Activated T-cell treated with anti-CD3 and anti-CD28 coated beads for 1 hour (primary cell): ENCODE measurements around the gene RAD51B.
"Not testable (repeated sequence)": the region's sequence is repeated elsewhere in the genome, so short reads cannot be mapped to it uniquely, and the experiment has no call there.

Experiments used
- DNase-seq: peaks from one replicate; pipeline ENCODE4 v3.0.0-alpha.2; 2020; ENCODE audit warnings: low read depth

Gene RAD51B

GRCh38 chr14:67984274-67984673 lies 164.7 kb downstream of the RAD51B start:
- no peak for DNase-seq

- no peak for DNase-seq
These were observed 166.7 kb downstream of the RAD51B start for GRCh38 chr14:67986131-67986841.

GRCh38 chr14:67987606-67988005 lies 168.0 kb downstream of the RAD51B start:
- DNase-seq, result no peak

DNA sequence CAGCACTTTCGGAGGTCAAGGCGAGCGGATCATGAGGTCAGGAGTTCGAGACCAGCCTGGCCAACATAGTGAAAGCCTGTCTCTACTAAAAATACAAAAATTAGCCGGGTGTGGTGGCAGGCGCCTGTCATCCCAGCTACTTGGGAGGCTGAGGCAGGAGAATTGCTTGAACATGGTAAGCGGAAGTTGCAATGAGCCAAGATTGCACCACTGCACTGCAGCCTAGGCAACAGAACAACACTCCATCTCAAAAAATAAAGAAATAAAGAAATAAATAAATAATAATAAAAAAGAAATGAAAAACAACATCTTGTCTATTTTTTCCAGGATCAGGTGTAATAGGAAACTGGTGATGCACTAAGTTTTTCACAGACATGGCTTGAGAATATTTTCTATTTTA lies 168.6 kb downstream of the RAD51B start:
- DNase-seq, result not testable (repeated sequence)

DNA sequence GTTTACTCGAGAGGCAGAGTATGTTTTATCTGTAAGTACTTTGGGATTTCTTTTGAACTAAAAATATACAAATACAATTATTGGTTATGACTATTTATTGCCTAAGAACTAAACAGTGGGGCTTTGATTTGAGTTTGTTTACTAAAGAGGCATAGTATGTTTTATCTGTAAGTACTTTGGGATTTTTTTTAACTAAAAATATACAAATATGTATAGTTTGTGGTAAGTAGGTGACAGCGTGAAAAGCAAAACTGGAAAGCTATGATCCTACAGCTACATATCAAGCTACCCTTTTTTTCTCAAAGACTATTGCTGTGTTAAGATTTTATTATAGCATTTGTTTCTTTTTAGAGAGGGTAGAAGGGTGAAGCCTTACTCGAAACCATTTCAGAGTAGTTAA lies 171.0 kb downstream of the RAD51B start:
- no peak for DNase-seq

DNA sequence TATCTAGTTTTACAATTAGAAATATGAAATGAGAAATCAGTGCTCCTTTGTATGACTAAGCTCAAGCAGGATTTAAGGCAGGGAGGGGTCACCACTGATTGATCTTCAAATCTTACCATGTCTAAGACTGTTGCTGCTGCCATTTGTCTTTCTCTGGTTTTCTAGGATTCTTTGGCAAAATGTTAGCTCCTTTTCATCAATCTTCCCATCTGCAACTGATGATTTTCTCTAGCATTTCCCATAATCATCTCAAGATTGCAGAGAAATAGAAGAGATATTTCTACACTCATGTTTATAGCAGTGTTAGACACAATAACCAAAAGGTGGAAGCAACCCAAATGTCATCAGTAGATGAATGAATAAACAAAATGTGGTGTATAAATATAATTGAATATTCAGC lies 175.0 kb downstream of the RAD51B start:
- no peak for DNase-seq

GRCh38 chr14:67996235-67996634 lies 176.7 kb downstream of the RAD51B start:
- DNase-seq, result no peak

GRCh38 chr14:67998834-67999233 lies 179.3 kb downstream of the RAD51B start:
- no peak for DNase-seq

GRCh38 chr14:67999290-67999689 lies 179.7 kb downstream of the RAD51B start:
- DNase-seq, result no peak

DNA sequence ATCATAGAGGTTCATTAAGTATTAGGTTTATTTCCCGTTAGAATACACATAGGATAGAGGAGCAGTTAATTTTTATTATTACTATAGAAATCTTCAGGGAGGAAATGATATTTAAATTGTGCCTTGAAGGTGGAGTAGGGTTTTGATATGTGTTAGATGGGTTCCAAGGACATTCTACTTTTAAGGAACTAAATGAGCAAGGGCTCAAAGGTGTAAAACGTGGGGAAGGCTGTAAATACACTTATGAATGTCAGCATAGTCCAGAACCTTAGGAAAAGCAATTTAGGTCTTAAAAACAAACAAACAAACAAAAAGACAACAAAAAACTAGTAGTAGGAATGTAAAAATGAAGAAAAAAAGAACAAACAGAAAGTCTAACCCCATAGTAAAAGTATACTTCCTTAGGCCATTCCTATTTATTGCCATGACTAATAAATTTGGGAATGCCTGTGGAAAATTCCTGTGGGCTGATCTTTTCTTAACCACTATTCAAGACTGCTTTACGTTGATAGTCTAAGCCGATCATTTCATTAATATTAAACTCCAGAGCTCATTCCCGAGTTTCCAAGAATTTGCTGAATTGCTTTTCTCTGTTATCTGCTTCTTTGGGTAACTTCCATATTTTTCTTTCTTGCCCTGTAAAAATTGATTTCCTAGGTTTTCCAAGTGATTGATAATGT lies 180.3 kb downstream of the RAD51B start:
- DNase-seq, result no peak

DNA sequence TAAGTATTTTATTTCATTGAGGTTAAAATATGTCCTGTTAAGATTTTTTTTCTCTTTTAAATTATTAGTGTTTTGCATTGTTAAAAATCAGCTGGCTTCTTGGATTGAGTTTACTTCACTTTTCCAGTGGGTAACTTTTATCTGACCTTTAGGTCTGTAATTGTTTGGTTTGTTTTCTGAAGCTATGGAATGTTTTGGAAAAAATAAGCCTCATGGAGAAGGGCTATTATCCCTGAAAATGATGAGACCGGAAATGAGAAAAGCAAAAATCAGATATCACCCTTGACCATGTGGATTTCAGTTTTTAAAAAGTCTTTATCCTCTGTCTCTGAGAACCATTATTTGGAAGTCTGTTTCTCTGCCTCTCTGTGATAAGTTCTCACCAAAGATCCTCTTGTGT lies 180.9 kb downstream of the RAD51B start:
- no peak for DNase-seq

GRCh38 chr14:68008491-68008890 lies 188.9 kb downstream of the RAD51B start:
- no peak for DNase-seq

DNA sequence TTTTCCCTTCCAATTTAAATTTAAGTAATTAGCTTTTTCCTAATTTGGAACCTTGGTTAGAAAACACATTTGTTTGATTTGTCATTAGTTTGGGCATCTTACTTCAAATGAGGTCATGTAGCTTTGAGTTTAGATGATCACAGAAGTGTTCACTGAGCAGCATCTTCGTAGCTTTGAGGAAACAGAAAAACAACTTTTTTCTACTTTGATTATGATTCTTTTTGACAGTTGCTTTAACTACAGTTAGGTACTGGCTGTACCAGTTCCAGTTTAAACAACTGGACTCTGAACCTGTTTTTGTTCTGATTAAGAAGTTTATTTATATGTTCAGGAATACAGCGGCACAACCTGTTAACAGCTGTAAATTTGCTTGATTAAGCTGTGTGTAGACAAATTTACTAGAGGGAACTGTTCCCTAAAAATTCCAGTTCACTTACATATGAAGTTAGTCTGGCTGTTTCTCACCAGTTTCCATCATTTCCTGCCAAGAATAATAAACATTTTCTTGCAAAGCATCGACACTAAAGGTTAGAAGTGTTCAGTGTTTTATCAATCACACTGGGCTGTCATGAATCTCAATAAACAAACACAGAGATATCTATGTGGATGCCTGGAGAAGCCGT lies 191.9 kb downstream of the RAD51B start:
- DNase-seq, result no peak

GRCh38 chr14:68012871-68013270 lies 193.3 kb downstream of the RAD51B start:
- DNase-seq, result no peak

DNA sequence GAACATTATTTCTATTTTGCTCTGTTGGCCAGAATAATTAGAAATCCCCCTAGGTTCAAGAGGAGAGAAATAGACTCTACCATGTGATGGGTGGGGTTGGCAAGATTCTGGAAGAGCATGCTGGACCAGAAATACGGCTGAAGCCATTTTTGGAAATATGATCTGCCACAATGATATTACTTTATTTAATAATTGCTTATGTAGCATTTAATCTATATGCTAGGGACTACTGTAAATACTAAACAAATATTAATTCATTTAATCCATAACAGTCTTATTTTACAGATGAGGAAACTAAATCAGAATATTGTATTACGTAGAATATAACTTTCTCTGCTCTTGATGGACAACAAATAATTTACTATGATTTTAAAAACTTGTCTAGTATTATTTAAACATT lies 193.7 kb downstream of the RAD51B start:
- DNase-seq, result no peak

GRCh38 chr14:68014771-68015170 lies 195.2 kb downstream of the RAD51B start:
- no peak for DNase-seq

- no peak for DNase-seq
These were observed 196.0 kb downstream of the RAD51B start for GRCh38 chr14:68015356-68016254.

DNA sequence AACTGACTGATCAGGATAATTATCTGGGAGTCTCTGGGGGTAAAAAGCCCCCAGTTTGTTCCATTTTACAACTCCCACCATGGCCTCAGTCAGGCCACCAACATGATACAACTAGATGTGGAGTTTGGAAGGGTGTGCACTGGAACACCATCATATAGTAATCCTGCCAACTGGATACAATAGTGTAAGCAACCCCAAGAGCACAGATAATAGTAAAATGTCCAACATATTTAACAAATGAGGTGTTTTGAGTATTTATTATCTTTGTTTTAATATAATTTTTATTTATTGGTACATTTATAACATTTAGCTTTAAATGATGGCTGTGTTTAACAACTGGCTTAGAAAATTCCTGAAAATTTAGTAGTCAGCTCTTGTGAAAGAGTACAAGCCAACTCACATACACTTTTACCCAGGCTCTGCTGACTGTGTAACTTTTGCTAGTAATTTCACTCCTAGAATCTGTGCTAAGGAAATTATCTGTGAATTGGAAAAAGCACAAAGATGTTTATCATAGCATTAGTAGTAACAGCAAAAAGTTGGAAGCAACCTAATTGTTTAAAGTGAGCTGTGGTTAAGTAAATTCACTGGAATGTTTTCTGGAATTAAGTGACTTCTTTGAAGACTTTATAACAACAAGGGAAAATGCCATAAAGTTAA lies 196.8 kb downstream of the RAD51B start:
- no peak for DNase-seq

GRCh38 chr14:68018598-68018997 lies 199.0 kb downstream of the RAD51B start:
- no peak for DNase-seq

DNA sequence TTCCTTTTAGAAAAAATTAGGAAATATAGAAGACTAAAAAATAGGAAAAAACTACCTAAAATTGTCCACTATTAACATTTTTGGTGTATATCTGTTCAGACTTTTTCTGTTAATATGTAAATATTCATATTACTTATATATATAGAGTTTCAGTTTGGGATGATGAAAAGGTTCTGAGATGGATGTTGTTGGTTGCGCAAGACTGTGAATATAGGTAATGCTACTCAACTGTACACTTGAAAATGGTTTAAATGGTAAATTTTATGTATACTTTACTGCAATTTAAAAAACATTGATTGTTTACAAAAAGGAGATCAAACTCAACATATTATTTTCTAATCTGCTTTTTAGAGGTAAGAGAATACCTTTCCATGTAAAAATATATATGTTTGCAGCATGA lies 200.9 kb downstream of the RAD51B start:
- no peak for DNase-seq

DNA sequence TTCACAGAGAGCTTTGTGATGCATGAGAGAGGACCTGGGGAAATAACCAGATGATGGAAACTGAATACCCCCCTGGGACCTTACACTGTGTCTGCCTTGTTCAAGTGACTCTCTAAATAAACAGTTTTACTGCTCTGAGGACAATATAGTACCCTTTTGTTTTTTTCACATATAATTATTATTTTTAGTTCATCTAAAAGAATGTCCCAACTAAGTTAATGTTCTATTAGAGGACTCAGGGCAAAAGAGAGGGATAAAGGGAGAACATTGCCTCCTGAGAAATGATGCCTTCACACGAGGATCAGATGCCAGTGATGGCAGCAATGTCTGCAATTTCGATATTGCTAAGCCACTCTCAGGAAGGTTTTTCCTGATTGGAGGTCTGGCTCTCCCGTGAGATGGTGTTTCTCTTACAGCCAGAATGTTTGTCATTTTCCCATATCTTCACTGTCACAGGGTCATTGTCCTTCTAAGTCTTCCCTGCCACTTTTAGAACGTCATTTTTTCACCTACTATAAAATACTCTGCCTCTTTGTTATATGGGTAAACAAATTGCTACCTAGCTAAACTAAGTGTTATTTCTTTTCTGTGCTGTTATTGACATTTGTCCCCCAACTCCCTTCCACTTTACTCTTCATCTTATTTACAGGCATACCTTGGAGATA lies 201.6 kb downstream of the RAD51B start:
- DNase-seq, result no peak
